HUDEP-2 (cell line): Measurements from ENCODE around the gene LY6G6D.
A peak's percentile ranks its signal among the peaks of the same experiment; 100 is the strongest.

Experiments used
- DNase-seq, 76 experiments: peaks; one replicate each; lab custom pipeline; 2025; ENCODE audit not compliant: unreplicated experiment in 76 of 76; lab: John Stamatoyannopoulos, UW

The LY6G6D gene

GRCh38 chr6:31733734-31734133 lies 18.6 kb downstream of the LY6G6D start:
- no peak for DNase-seq

- no peak for DNase-seq
Observed at GRCh38 chr6:31734247-31734820, 19.2 kb downstream of the LY6G6D start.

DNA sequence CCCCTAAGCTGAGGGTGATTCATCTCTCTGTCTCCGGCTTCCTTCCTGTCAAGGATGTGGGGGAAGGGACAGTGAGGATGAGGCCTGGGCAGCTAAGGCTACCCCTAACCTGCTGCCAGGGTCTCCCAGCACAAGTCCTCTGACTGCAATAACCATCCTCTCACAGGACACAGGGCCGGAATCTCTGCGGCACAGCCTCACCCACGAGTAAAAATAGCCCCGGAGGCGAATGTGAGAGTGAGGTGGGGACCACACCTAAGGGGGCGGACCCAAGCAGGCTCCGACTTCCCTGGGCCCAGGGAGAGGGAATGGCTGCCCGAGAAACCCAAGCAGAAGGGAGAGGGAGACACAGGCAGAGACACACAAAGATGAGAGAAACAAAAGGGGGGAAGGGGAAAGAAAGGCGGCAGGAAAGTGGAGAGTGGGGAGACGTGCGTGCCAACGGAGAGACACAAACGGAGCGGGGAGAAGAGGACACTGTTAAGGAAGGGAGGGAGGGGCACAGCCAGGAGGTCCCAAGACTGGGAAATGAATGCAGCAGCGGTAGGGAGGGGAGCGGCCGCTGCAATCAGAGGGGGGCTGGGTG lies 19.8 kb downstream of the LY6G6D start:
- DNase-seq: peak in 40 of 76 experiments; percentile 13 to 71 (median 43)

- DNase-seq: peak in 72 of 76 experiments; percentile 31 to 91 (median 74)
Observed at GRCh38 chr6:31736021-31736767, 21.0 kb downstream of the LY6G6D start, which contains the start of gene CLIC1. Gene CLIC1 (minus strand): TSS chr6:31736530. CDS start chr6:31736300, 230 bp downstream.

GRCh38 chr6:31736768-31737314 lies 21.7 kb downstream of the LY6G6D start:
- no peak for DNase-seq

DNA sequence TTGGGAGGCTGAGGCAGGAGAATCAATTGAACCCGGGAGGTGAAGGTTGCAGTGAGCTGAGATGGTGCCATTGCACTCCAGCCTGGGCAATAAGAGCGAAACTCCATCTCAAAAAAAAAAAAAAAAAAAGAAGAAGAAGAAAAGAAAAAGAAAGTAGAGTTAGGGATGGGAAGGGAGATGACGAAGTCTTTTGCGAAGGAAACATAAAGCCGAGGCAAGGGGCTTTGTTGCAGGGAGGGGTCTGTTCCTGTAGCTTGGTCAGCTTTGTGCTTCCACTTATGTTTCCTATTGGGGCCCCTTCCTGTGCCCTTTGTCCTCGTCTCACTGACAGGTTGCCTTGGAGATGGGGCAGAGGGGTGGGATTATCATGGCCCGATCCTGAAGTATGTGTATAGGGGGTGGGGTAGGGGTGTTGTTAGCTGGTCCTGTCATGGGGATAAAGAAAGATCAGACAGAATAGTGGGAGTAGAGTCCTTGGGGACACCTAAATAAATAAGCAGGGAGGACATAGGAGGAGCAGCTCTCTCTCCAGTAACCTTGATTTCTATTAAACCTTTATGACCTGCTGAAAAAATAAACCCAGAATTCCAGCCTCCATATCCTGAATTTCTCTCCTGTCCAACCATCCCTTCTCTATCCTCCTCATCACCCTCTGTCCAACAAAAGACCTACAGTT lies 22.3 kb downstream of the LY6G6D start:
- DNase-seq: peak in 4 of 76 experiments; percentile 20 to 41 (median 30)

GRCh38 chr6:31737991-31738979 lies 23.1 kb downstream of the LY6G6D start:
- peak in 71 of 76 experiments; percentile 25 to 89 (median 64) for DNase-seq

DNA sequence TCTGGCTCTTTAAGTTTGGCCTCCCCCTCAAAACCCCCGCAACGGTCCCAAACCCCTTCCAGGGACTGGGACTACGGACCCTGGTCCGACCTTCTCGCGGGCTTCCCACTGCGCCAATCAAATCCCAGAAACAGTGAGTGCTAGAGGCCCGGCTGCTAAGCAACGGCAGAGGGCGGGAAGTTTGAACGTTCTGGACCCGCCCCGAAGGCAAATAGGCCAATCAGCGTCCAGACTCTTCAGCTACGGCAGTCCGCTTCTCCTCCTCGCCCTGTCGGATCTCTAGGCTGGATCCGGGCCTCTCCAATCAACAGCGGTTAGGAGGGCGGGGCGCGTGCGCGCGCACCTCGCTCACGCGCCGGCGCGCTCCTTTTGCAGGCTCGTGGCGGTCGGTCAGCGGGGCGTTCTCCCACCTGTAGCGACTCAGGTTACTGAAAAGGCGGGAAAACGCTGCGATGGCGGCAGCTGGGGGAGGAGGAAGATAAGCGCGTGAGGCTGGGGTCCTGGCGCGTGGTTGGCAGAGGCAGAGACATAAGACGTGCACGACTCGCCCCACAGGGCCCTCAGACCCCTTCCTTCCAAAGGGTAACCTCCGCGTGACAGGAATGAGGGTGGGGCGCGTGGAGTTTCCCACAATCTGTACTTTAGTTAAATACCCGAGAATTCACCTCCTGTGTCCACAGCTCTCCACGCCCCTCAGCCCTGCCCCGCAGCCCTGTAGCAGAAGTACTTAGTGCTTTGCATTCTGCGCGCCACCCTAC lies 24.7 kb downstream of the LY6G6D start, which contains the start of gene MSH5:
MSH5 (plus strand) TSS at position 367 of the 758 bp plus-strand sequence. CDS start 462 bp downstream, outside the sequence.
- peak; percentile 84 to 100 (median 99) for DNase-seq

DNA sequence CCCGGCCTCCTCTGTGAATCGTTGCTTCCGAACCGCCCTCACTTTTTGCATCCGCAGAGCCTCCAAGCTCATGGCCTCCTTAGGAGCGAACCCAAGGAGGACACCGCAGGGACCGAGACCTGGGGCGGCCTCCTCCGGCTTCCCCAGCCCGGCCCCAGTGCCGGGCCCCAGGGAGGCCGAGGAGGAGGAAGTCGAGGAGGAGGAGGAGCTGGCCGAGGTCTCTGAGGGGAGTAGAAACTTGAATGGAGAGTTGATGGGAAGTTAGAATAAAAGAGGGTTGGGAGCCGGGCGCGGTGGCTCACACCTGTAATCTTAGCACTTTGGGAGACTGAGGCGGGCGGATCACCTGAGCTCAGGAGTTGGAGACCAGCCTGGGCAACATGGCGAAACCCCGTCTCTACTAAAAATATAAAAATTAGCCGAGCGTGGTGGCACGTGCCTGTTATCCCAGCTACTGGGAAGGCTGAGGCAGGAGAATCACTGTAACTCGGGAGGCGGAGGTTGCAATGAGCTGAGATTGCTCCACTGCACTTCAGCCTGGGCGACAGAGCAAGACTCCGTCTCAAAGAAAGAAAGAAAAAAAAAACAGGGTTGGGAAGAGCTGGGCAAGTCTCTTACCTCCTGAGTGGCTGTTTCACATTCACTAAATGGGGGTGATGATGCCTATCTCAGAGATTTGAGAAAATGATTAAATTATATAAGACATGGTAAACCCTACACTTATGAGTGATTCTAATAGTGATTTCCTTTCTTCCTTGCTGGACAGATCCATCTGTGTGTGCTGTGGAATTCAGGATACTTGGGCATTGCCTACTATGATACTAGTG lies 25.5 kb downstream of the LY6G6D start:
- DNase-seq: peak in 12 of 76 experiments; percentile 26 to 66 (median 47)

- DNase-seq: no peak
Observed at GRCh38 chr6:31741815-31742214, 26.7 kb downstream of the LY6G6D start.

DNA sequence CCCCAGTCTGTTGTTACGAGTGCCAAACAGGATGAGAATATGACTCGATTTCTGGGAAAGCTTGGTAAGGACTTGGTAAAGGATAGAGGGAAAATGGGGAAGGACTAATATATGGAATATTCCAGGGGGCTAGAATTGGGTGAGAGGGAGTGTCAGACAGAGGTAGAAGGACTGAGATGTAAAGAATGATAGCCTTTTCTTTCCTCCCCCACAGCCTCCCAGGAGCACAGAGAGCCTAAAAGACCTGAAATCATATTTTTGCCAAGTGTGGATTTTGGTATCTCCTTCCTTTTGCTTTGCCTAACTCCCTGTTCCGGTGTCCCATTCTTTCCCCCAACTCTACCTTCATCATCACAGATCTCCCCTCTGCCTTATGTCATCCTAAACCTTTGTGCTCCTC lies 27.7 kb downstream of the LY6G6D start:
- DNase-seq: no peak

DNA sequence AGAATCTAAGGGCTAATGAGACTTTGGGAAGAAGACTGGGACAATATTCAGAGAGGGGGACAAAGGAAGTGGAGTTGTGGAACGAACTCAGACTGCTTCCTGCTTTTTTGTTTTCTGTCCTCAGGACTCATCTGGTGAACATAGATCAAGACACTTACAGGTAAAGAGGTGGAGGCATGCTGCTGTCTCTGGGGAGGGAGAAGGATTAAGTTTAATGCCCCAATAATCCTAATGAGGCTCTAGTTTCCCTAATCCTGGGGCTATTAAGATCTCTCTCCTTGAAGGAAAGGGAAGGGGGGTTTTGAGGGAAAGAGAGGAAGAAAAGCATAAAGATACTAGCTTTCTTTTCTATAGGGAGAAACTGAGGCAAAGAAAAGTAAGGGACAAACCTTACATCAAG lies 29.3 kb downstream of the LY6G6D start:
- DNase-seq: no peak

GRCh38 chr6:31749301-31750036 lies 34.3 kb downstream of the LY6G6D start:
- no peak for DNase-seq

- no peak for DNase-seq
Observed at GRCh38 chr6:31750411-31751022, 35.4 kb downstream of the LY6G6D start.

DNA sequence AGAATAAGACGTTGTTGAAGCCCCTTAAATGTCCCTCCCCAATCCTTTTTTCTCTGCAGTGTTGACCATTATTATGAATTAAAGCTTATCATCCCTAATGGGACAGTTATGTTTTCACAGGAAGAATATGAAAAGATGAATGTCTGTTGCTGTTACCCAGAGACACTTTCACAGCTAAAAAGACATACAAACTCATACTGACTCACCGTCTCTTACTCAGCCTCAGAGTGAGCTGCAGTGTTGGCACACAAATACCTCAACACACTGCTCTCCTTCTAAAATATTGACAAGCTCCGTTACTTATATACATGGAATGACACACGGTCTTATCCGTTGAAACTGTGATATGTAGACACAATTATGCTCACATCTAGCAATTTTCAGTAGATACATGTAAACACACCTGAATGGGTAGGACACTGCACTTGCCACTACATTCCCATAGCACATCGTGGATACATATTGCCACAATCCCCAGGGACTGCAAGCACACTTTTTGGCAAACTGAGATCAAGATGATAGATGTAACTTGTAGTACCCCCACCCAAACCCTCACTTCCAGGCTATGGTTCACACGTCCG lies 37.7 kb downstream of the LY6G6D start:
- DNase-seq: no peak

- no peak for DNase-seq
Observed at GRCh38 chr6:31758281-31758680, 43.1 kb downstream of the LY6G6D start.

DNA sequence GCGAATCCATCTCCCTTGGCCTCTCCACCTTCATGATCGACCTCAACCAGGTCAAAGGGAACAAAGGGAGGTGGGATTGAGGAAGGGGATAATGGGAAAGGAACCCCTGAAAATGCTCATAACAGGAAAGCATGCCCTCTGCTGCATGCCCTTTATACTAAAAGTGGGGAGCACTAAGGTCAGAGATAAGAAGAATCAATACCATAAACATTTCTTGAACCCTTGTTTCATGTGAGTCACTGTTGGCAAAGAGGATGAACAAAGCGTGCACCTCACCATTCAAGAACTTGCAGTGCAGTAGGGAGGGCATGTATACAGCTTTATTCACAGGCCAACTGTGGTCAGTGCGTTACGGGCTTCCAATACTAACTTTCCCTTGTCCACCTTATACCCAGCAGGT lies 45.6 kb downstream of the LY6G6D start:
- no peak for DNase-seq
